ENCODE results near the gene KCND2. TPM values are rescaled to one million over a fixed set of nuclear protein-coding genes. Genes with fewer than 3 reads are reported as not detected.

Gene KCND2
- total RNA-seq, 1 donor from 2014 or later = 0.38 TPM

DNA sequence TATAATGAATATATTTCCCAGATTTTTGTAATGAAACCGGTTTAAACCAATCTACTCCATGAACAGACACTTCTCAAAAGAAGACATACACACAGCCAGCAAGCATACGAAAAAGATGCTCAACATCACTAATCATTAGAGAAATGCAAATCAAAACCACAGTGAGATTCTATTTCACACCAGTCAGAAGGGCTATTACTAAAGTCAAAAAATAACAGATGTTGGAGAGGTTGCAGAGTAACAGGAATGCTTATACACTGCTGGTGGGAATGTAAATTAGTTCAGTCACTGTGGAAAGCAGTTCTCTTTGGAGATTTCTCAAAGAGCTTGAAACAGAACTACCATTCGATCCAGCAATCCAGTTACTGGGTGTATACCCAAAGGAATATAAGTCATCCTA is 344.3 kb downstream of the KCND2 start:
- intact Hi-C loops (cut with DNase I) = no loop called here
- no peak for ATAC-seq

GRCh38 chr7:120628251-120628650 is 355.3 kb downstream of the KCND2 start:
- no peaks in the 10 kb centered on the region for H3K9me3 ChIP-seq
- DNase-seq (no peak), ATAC-seq (no peak)
- no peaks in the 10 kb centered on the region for H3K27me3 ChIP-seq (ENCODE audit: low read depth)
- H3K4me3 ChIP-seq = no peak overlapping the region
- TF ChIP-seq CTCF (IDR thresholded peaks at IDR 0.05) = no peak
- intact Hi-C loops (cut with DNase I) = no loop called here
- no peaks in the 10 kb centered on the region for H3K4me1 ChIP-seq
- H3K36me3 ChIP-seq = no peaks in the 10 kb centered on the region
- no peak overlapping the region for H3K27ac ChIP-seq

More for the DNA sequence above, 344.3 kb downstream of the KCND2 start:
- TF ChIP-seq CTCF (IDR thresholded peaks at IDR 0.05) = no peak
- DNase-seq = no peak
- no peaks in the 10 kb centered on the region for H3K4me1 ChIP-seq
- H3K27ac ChIP-seq = no peak overlapping the region
- H3K9me3 ChIP-seq = no peaks in the 10 kb centered on the region
- H3K27me3 ChIP-seq (ENCODE audit: low read depth) = no peaks in the 10 kb centered on the region
- H3K4me3 ChIP-seq = no peak overlapping the region
- H3K36me3 ChIP-seq = no peaks in the 10 kb centered on the region

DNA sequence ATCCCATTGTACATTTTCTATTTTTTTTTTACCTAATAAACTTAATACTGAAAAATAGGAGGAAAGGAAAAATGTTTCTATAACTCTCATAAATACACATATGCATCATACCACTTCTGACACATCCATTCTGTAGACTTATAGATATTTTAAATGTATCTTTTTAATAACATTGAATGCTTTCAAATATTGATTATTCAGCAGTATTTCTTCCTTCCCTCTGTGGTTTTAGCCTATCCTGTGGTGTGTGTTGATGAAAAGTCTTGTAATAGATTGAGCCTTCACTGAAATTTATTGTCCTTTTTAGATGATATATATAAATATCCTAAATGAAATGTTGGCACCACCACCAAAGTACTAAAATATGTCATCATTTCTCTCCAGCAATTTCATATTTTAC is 366.9 kb downstream of the KCND2 start:
- ATAC-seq (no peak), DNase-seq (no peak)
- intact Hi-C loops (cut with DNase I) = no loop called here
- Histone ChIP-seq H3K9me3 (no peaks in the 10 kb centered on the region), H3K4me3 (no peak overlapping the region), H3K27ac (no peak overlapping the region), H3K36me3 (no peaks in the 10 kb centered on the region), H3K4me1 (no peaks in the 10 kb centered on the region), H3K27me3 (ENCODE audit: low read depth) (no peaks in the 10 kb centered on the region)
- no peak for TF ChIP-seq CTCF (IDR thresholded peaks at IDR 0.05)

- no peak for DNase-seq
- no peak for TF ChIP-seq CTCF (IDR thresholded peaks at IDR 0.05)
- no peak for ATAC-seq
These were observed 373.0 kb downstream of the KCND2 start for GRCh38 chr7:120645966-120646365.

GRCh38 chr7:120654241-120654640 is 381.3 kb downstream of the KCND2 start:
- DNase-seq (no peak), ATAC-seq (no peak)
- no peaks in the 10 kb centered on the region for H3K36me3 ChIP-seq
- H3K27ac ChIP-seq = no peak overlapping the region
- intact Hi-C loops (cut with DNase I) = no loop called here
- no peaks in the 10 kb centered on the region for H3K27me3 ChIP-seq (ENCODE audit: low read depth)
- H3K4me3 ChIP-seq = no peak overlapping the region
- H3K4me1 ChIP-seq = no peaks in the 10 kb centered on the region
- TF ChIP-seq CTCF (IDR thresholded peaks at IDR 0.05) = no peak
- H3K9me3 ChIP-seq = no peaks in the 10 kb centered on the region

More at GRCh38 chr7:120645966-120646365, 373.0 kb downstream of the KCND2 start:
- Histone ChIP-seq H3K27ac (no peak overlapping the region), H3K9me3 (no peaks in the 10 kb centered on the region), H3K27me3 (ENCODE audit: low read depth) (no peaks in the 10 kb centered on the region), H3K4me1 (no peaks in the 10 kb centered on the region), H3K36me3 (no peaks in the 10 kb centered on the region), H3K4me3 (no peak overlapping the region)
- intact Hi-C loops (cut with DNase I) = no loop called here

DNA sequence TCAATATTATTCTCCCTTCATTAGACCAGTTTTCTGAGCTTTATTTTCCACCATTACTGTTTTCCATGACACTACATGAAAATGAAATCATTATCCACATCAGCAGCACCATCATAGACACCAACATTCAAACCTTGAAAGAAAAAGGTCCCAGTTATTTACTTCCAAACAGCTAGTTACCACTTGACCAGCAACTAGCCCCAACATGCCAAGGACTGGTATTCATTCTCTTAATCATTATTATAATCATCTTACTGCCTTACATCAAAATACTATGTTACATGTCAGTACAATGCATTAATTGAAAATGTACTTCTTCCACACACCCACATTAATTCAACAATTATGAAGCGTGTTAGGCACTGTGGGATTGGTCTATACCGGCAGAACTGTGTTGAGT is 385.5 kb downstream of the KCND2 start:
- TF ChIP-seq CTCF (IDR thresholded peaks at IDR 0.05) = no peak
- intact Hi-C loops (cut with DNase I) = no loop called here
- Histone ChIP-seq H3K4me1 (no peaks in the 10 kb centered on the region), H3K27ac (no peak overlapping the region), H3K36me3 (no peaks in the 10 kb centered on the region), H3K9me3 (no peaks in the 10 kb centered on the region), H3K27me3 (ENCODE audit: low read depth) (no peaks in the 10 kb centered on the region), H3K4me3 (no peak overlapping the region)
- DNase-seq (no peak), ATAC-seq (no peak)
